Activated T-helper 1 cell treated with Interleukin-2 at 50 U/mL for 16 hours (primary cell): ENCODE data around the gene GPATCH8.
"Not testable (repeated sequence)": the region's sequence is repeated elsewhere in the genome, so short reads cannot be mapped to it uniquely, and the experiment has no call there.

Source experiments
- DNase-seq: peaks from one replicate; pipeline ENCODE4 v3.0.0-alpha.2; 2020; ENCODE audit warnings: low read depth

GPATCH8 gene

DNA sequence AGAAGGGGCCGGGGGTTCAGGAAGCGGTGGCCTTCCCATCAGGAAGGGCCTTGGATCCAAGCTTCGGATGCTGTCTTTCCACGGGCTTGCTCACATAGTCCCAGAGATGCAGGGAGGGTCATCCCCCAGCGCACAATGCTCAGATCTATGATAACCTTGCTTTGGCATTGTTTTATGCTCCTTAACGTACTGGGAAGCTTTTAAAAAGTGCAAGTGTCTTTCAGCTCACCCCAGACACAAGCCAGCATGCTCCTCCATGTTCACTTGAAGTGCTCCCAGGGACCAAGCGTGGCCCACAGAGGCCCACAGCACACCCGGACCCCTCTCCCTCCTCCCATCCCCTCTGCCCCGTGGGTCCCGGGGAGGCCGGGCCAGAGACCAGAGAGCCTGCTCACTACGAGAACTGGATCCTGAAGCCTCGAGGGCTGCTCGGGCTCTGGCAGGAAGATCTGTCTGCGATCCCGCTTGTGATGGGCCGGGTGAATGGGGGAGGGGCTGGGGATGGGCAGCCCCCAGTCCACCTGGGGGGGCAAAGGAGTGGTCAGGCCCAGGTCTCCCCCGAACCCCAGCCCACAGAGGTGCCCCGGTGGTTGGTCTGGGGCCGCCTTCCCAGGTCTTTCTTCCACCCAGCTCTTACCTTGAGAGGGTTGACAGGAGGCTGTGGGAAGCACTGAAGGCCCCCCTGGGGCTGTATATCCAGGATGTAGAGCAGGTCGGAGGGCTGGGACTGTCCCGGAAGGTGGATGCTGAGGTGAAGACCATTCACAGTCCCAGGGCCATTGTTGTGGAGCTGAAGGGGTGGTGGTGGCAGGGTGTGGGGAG lies 127.8 kb downstream of the GPATCH8 start:
- DNase-seq, result no peak

GRCh38 chr17:44374306-44375195 lies 128.7 kb downstream of the GPATCH8 start:
- no peak for DNase-seq

- DNase-seq, result no peak
Observed at GRCh38 chr17:44372036-44372435, 131.2 kb downstream of the GPATCH8 start.

- DNase-seq, result not testable (repeated sequence)
Observed at GRCh38 chr17:44369414-44370023, 133.7 kb downstream of the GPATCH8 start.

GRCh38 chr17:44368391-44369243 lies 134.6 kb downstream of the GPATCH8 start:
- not testable (repeated sequence) for DNase-seq

GRCh38 chr17:44367231-44367979 lies 135.8 kb downstream of the GPATCH8 start:
- no peak for DNase-seq

- DNase-seq, result not testable (repeated sequence)
Observed at GRCh38 chr17:44365051-44365450, 138.2 kb downstream of the GPATCH8 start.

- peak; percentile 50 for DNase-seq
Observed at GRCh38 chr17:44363613-44364159, 139.5 kb downstream of the GPATCH8 start, which contains the start of gene FAM171A2. FAM171A2 (minus strand) TSS chr17:44363853; CDS start chr17:44363714, 139 bp downstream.

DNA sequence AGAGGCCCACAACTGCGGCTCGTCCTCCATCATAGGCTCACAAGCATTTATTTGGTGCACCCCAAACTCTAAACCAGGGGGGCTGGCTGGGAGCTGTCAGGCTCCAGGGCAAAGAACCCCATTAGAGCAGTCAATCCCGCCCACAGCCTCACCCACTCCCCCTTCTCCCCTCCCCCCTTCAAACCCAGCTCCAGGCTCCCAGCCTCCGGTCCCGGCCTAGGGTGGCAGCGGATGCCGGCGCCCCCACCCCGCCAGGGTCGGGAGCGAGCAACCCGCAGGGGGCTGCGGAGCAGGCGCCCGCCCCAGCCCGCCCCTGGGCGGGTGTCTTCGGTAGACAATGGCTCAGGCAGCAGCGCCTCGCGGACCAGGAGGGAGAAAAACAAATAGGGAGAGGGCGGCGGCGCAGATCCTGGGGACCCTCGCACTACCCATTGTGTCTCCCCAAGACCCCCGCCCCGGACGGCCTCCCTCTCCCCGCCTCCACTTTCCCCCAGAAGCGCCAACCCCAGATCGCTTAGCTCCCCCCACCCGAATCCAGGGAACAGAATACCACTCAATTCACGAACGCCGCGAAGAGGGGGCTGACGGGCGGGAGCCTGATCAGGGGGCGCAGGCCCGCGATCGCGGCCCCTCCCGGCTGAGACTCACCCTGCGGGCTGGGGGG lies 140.1 kb downstream of the GPATCH8 start:
- DNase-seq, result no peak

- DNase-seq, result no peak
Observed at GRCh38 chr17:44362459-44362948, 140.7 kb downstream of the GPATCH8 start.

- DNase-seq, result no peak
Observed at GRCh38 chr17:44361292-44362260, 141.6 kb downstream of the GPATCH8 start.

DNA sequence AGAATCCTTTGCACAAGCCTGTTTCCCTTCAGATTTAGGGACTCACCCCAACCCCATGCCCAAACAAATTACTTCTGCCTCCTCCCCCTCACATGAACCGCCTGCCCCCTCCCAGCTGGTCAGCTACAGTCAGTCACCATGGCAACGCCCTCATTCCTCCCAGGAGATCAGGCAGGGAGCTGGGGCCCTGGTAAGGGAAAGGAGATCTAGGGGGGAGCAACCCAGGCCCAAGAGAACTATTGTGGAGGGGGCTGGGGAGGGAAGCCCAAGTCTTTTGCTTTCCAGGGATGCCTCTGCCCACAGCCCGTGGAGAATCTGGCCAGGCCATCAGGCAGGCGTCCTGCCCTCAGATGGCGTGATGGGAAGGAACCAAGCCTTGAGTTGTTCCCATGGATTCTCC lies 142.4 kb downstream of the GPATCH8 start:
- no peak for DNase-seq

DNA sequence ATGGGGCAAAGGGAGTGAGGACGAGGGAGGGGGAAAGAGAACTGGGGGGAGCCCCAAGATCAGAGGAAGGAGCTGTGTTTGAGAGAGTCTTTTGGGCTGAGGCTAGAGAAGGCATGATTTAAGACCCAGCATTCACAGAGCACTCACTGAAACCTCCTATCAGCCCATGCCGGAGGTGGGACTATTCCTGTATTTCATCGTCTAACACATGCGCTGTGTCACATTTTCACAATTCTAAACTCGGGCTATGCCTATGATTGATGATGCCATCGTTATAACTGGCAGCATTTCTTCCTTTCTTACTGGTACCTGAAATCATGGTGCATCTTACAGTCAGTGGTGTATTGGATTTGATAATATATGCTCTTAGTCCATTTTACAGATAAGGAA lies 143.1 kb downstream of the GPATCH8 start:
- no peak for DNase-seq

GRCh38 chr17:44359458-44360143 lies 143.6 kb downstream of the GPATCH8 start:
- DNase-seq, result no peak

DNA sequence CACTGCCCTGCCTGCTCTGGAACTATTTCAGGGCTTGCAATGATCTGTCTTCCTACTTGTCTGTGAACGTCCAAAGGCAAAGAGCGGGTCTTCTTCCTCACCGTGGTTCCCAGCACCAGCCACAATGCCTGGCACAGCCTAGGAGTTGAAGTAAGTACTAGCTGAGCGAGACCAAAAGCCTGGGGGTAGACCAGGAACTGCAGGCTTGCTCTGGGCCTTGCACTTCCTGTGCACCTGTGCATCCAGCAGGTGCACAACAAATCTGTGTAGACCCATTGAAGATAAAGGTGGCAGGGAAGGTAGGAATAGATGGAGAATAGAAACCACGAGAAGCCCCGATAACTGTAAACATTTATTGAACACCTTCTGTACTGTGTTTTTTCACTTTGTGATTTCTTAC lies 144.2 kb downstream of the GPATCH8 start:
- DNase-seq, result no peak

- no peak for DNase-seq
Observed at GRCh38 chr17:44358066-44358465, 145.1 kb downstream of the GPATCH8 start.

- DNase-seq, result no peak
Observed at GRCh38 chr17:44356241-44356640, 147.0 kb downstream of the GPATCH8 start.

GRCh38 chr17:44355642-44356099 lies 147.5 kb downstream of the GPATCH8 start:
- no peak for DNase-seq
